COLO829 (cell line): ENCODE data around the gene PIGQ.

Source experiments
- DNase-seq: peaks from one replicate; pipeline ENCODE4 v3.0.0; 2012; ENCODE audit warnings: low spot score

PIGQ gene

GRCh38 chr16:628321-629061 is 58.7 kb downstream of the PIGQ start:
- no peak for DNase-seq

DNA sequence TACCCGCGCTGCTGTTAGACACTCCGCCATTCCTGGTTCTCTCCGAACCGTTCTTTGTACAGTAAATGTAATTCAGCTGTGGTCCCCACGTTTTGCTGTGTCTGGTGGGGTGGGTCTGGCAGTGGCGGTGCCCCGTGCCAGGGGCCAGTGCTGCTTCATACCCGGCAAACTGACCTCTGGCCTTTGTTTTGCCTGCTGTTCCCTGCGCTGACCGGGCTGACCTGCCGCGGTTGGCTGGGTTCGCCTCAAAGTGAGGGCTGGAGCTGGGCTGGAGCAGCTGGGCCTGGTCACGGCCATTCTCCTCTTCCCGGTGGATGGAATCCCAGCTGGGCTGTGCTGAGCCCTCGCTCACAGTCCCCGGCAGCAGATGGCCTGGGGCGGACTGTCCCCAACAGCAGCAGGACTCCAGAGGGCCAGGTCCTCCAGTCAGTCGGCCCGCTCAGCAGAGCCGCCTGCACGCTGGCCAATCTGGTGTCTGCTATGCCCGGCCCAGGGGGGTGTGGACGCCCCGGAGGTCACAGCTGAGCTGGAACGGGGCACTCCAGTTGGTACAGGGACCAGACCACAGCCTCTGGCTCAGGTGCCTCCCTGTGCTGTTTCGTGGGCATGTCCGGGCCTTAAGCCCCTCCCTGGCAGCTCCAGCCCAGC is 59.5 kb downstream of the PIGQ start:
- DNase-seq: no peak

DNA sequence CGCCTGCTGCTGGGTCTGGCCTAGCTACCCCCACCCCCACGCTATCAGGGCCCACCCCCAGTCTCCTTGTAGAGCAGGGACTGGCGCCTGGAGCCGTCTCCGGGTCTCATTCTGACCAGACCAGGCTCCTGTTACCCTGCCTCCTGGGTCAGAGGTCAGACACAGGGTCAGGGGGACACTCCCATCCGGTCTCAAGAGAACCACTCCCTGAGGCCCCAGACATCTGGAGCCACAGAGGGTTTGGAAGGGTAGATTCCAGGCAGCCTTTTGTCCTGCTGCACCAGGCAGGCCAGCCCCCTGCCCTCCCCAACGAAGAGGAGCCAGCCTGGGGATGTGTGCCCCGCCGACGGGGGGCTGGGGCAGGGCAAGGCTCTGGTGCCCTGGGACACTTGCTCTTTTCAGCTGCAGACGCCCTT is 60.1 kb downstream of the PIGQ start:
- DNase-seq: no peak

- no peak for DNase-seq
Observed at GRCh38 chr16:630249-630814, 60.6 kb downstream of the PIGQ start.

DNA sequence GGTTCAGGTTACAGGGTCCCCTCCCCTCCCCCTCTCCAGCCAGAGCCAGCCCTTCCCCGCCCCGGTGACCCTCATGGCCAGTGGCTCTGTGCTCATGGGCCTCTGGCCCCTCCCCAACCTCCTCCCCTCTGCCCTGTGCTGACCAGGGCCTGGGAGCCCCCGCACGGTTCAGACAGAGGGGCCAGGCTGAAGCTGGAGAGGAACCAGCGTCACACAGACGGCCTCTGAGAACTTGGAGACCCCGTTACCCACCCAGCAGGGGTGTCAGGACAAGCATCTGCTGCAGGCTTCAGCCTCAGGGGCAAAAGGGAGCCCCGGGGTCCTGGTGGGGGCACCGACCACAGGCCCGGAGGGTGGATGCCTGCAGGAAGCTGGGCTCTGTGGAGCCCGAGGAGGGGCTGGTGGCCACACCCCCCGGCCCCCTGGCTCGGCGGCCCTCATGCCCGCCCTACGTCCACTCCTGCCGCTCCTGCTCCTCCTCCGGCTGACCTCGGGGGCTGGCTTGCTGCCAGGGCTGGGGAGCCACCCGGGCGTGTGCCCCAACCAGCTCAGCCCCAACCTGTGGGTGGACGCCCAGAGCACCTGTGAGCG is 61.1 kb downstream of the PIGQ start, which contains the start of gene WFIKKN1:
Gene WFIKKN1 (plus strand): TSS at position 171 of the 591 bp plus-strand sequence. CDS start 269 bp downstream, at position 440.
- no peak for DNase-seq

DNA sequence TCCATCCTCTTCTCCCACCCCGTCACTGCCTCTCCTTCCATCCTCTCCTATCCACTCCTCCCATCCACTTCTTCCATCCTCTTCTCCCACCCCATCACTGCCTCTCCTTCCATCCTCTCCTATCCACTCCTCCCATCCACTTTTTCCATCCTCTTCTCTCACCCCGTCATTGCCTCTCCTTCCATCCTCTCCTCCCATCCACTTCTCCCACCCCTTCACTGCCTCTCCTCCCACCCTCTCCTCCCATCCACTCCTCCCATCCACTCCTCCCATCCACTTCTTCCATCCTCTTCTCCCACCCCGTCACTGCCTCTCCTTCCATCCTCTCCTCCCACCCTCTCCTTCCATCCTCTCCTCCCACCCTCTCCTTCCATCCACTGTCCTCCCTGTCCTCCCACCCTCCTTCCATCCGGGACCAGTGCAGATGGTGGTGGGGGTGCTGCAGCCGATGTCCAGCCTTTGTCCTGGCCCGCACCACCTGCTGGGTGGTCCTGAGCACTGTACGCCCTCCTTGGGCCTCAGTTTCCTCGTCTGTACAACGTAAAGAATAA is 62.1 kb downstream of the PIGQ start:
- no peak for DNase-seq

- DNase-seq: no peak
Observed at GRCh38 chr16:632486-633335, 62.9 kb downstream of the PIGQ start.

DNA sequence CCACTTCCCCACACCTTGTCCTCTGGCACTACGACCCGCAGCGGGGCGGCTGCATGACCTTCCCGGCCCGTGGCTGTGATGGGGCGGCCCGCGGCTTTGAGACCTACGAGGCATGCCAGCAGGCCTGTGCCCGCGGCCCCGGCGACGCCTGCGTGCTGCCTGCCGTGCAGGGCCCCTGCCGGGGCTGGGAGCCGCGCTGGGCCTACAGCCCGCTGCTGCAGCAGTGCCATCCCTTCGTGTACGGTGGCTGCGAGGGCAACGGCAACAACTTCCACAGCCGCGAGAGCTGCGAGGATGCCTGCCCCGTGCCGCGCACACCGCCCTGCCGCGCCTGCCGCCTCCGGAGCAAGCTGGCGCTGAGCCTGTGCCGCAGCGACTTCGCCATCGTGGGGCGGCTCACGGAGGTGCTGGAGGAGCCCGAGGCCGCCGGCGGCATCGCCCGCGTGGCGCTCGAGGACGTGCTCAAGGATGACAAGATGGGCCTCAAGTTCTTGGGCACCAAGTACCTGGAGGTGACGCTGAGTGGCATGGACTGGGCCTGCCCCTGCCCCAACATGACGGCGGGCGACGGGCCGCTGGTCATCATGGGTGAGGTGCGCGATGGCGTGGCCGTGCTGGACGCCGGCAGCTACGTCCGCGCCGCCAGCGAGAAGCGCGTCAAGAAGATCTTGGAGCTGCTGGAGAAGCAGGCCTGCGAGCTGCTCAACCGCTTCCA is 63.7 kb downstream of the PIGQ start:
- no peak for DNase-seq
